ENCODE results near the gene MXD3. TPM values are rescaled to one million over a fixed set of nuclear protein-coding genes. Genes with fewer than 3 reads are reported as not detected.

Gene MXD3
- total and polyA plus RNA-seq, 10 of the 15 experiments (the other 5 are each of a cell fraction or from before 2014, with no cell fraction given): 0.24 to 29.8 (median 13.5) TPM

DNA sequence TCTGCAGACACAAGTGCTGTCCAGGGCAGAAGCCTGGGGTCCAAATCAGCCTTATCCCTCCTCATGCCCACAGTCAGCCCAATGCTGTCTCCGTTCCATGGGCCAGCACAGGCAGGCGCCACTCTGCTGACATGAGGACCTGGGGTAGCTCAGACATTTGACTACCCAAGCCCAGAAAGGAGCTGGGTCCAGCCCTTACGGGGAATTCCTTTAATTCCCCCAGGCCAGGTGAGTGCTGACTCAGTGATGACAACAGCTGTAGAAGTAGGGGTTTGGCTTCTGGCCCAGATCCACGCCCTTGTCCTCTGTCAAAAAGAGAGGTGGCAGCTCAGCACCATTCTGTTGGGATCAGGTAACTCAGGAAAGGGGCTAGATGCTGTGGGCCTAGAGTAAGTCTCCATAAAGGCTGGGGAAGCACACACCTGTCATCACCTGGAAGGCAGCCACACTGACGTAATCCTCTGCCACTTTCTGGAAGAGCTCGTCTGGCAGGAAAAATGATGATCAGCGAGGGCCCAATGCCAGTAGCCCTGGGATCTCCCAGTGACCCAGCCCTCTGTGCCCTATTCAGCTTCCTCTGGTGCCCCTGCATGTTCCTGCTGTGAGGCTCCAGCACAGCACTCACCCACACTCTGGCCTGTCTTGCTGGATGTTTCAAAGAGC is 10.1 kb downstream of the MXD3 start (continued):
- TF ChIP-seq NFYB (IDR thresholded peaks at IDR 0.05; ENCODE audit: insufficient read depth, low read depth, low read length) (no peak), IKZF1 (conservative IDR thresholded peaks at IDR 0.05) (0 out of 2 replicates have a peak, but pooled peaks have one; percentile 13), ZZZ3 (IDR thresholded peaks at IDR 0.05; ENCODE audit: control insufficient read depth, insufficient read length, low read depth) (no peak), ZNF687 (IDR thresholded peaks at IDR 0.05) (no peak), SMAD1 (IDR thresholded peaks at IDR 0.05; ENCODE audit: low read depth, partially characterized antibody) (no peak), TARDBP (IDR thresholded peaks at IDR 0.05; ENCODE audit: borderline replicate concordance) (no peak), SPI1 (IDR thresholded peaks at IDR 0.05; ENCODE audit: borderline replicate concordance, insufficient read depth, low read depth, low read length) (no peak), KDM1A (IDR thresholded peaks at IDR 0.05; ENCODE audit: borderline replicate concordance) (no peak), WRNIP1 (IDR thresholded peaks at IDR 0.05; ENCODE audit: borderline replicate concordance, low read depth, low read length) (no peak), EGR1 (IDR thresholded peaks at IDR 0.05; ENCODE audit: borderline replicate concordance in 1 of 2, low read depth in 2 of 2, low read length in 2 of 2) (no peak), HDAC6 (IDR thresholded peaks at IDR 0.05; ENCODE audit: unreplicated experiment) (no peak), STAT3 (IDR thresholded peaks at IDR 0.05; ENCODE audit: low read depth, low read length) (no peak), SUZ12 (IDR thresholded peaks at IDR 0.05; ENCODE audit: unreplicated experiment) (no peak), EZH2 (IDR thresholded peaks at IDR 0.05; ENCODE audit: borderline replicate concordance, control insufficient read depth, low read depth, low read length) (no peak), CEBPB (IDR thresholded peaks at IDR 0.05; ENCODE audit: borderline replicate concordance in 1 of 2, low read depth in 2 of 2, low read length in 2 of 2) (no peak), RFX5 (IDR thresholded peaks at IDR 0.05; ENCODE audit: low read depth, low read length) (no peak), RUNX3 (IDR thresholded peaks at IDR 0.05; ENCODE audit: low read length) (peak; percentile 19; the same call in 1 of the 2 replicates), SUPT20H (IDR thresholded peaks at IDR 0.05; ENCODE audit: borderline replicate concordance, control insufficient read depth, low read depth, low read length) (no peak), NR2F1 (conservative IDR thresholded peaks at IDR 0.05) (no peak), TCF12 (IDR thresholded peaks at IDR 0.05; ENCODE audit: low read depth, low read length) (0 out of 2 replicates have a peak, but pooled peaks have one; percentile 23)
- TF ChIP-seq, protein P1, sequence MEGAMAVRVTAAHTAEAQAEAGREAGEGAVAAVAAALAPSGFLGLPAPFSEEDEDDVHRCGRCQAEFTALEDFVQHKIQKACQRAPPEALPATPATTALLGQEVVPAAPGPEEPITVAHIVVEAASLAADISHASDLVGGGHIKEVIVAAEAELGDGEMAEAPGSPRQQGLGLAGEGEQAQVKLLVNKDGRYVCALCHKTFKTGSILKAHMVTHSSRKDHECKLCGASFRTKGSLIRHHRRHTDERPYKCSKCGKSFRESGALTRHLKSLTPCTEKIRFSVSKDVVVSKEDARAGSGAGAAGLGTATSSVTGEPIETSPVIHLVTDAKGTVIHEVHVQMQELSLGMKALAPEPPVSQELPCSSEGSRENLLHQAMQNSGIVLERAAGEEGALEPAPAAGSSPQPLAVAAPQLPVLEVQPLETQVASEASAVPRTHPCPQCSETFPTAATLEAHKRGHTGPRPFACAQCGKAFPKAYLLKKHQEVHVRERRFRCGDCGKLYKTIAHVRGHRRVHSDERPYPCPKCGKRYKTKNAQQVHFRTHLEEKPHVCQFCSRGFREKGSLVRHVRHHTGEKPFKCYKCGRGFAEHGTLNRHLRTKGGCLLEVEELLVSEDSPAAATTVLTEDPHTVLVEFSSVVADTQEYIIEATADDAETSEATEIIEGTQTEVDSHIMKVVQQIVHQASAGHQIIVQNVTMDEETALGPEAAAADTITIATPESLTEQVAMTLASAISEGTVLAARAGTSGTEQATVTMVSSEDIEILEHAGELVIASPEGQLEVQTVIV (IDR thresholded peaks at IDR 0.05; ENCODE audit: borderline replicate concordance, partially characterized antibody): no peak
- TF ChIP-seq, protein P2, sequence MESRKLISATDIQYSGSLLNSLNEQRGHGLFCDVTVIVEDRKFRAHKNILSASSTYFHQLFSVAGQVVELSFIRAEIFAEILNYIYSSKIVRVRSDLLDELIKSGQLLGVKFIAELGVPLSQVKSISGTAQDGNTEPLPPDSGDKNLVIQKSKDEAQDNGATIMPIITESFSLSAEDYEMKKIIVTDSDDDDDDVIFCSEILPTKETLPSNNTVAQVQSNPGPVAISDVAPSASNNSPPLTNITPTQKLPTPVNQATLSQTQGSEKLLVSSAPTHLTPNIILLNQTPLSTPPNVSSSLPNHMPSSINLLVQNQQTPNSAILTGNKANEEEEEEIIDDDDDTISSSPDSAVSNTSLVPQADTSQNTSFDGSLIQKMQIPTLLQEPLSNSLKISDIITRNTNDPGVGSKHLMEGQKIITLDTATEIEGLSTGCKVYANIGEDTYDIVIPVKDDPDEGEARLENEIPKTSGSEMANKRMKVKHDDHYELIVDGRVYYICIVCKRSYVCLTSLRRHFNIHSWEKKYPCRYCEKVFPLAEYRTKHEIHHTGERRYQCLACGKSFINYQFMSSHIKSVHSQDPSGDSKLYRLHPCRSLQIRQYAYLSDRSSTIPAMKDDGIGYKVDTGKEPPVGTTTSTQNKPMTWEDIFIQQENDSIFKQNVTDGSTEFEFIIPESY (IDR thresholded peaks at IDR 0.05): no peak

Data from GM12878 (cell line).